Measurements from ENCODE around the gene DAND5. TPM values are rescaled to one million over a fixed set of nuclear protein-coding genes. Genes with fewer than 3 reads are reported as not detected.
"Not testable (repeated sequence)": the region's sequence is repeated elsewhere in the genome, so short reads cannot be mapped to it uniquely, and the experiment has no call there.

Gene DAND5
- total RNA-seq, 1 donor from 2014 or later: not detected

DNA sequence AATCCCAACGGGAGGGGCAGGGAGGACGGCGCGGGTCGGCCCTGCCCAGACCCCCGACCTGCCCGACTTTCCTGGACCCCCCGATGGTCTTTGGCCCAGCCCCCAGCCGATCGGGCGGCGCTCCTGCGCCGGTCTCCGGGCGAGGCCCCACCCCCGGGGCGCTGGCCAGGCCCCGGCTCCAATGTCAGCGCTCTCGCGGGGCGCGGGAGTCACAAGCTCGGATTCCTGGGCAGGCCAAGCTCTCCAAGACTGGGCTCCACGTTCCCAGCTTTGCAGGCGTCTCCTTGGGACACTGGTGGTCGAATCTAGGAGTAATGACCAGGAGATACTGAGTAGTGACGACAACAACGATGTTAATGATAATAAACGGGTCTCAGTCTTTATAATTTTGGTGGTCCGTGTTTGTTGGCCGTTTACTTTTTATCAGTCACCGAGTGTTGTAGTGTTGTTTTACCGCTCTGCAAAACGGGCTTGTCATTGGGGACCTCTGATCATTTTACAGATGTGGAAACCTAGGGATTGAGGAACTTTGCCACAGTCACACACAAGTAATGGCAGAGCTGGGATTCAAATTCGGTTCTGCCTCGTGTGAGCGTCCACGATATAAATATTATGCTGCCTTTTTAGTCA lies 23.2 kb upstream of the DAND5 start:
- DNase-seq: peak; percentile 85

GRCh38 chr19:12946731-12947496 lies 22.5 kb upstream of the DAND5 start:
- DNase-seq: no peak

DNA sequence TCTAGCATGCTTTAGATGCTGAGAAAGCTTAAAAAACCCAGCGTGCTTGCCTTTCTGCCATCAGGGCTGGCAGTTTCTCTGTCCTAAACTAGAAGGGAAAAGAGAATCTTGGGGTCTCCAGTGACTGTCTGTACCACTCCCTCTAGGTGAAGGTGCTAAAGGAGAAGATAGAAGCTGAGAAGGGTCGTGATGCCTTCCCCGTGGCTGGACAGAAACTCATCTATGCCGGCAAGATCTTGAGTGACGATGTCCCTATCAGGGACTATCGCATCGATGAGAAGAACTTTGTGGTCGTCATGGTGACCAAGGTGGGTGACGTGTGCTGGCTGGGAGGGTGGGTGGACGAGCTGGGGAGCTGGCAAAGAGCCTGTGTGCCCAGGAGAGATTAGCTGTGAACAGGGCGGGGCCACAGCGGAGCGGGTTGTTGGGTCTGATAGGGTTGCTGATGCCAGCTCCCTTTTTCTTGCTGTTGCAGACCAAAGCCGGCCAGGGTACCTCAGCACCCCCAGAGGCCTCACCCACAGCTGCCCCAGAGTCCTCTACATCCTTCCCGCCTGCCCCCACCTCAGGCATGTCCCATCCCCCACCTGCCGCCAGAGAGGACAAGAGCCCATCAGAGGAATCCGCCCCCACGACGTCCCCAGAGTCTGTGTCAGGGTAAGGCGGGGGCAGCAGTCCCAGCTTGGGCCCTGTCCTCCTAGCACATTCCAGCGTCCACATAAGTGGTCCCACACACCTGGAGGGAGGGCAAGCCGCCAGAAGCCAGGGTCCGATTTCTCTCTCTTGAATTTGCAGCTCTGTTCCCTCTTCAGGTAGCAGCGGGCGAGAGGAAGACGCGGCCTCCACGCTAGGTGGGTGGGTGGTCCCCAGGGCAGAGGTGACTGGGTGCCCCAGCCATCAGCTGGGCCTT lies 21.4 kb upstream of the DAND5 start:
- DNase-seq: peak; percentile 16

- no peak for DNase-seq
Observed at GRCh38 chr19:12948612-12949362, 20.6 kb upstream of the DAND5 start.

DNA sequence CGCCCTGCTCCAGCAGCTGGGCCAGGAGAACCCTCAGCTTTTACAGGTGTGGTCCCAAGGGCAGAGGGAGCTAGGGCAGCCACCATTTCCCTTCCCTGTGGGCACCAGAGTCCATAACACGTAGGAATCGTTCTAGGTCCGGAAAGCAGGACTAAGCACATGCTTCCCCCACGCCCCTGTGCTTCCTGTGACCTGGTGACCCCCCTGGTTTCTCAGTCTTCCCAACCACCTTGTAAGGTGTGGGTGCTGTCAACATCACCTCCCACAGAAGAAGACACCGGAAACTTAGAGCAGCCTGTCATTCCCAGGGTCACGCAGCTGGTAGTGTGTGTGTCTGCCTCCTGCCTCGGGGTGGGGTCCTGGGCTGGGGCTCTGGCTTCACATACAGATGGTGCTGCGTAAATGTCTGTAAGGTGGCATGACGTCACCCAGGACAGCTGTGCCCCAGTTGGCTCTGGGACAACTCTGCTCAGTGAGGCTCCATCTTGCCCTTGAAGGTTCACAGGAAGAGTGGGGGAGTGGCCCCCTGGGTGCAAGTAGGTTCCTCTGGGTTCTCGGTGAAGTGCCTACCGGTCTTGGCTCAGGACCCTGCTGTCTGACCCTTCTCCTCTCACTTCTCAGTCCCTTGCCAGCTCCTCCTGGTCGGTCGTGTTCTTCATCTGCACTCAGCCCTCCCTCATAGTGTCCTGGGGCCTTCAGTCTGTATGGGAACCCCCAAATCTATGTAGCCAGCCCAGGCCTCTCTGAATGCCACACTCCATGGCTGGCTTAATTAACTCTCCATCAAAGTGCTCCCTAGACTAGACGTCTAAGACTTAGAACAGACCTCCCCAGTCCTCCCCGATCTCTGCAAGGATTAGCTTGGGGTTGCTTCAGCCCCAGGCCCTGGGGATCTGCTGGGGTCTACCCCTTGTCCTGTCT lies 19.8 kb upstream of the DAND5 start:
- DNase-seq: peak; percentile 65

DNA sequence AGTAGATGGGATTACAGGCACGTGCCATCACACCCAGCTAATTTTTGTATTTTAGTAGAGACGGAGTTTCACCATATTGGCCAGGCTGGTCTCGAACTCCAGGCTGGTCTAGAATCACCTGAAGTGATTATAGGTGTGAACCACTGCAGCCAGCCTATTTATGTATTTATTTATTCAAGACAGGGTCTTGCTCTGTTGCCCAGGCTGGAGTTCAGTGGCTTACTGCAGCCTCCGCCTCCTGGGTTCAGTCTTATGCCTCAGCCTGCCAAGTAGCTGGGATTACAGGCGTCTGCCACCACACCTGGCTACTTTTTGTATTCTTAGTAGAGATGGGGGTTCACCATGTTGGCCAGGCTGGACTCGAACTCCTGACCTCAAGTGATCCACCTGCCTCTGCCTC lies 17.3 kb upstream of the DAND5 start:
- not testable (repeated sequence) for DNase-seq

DNA sequence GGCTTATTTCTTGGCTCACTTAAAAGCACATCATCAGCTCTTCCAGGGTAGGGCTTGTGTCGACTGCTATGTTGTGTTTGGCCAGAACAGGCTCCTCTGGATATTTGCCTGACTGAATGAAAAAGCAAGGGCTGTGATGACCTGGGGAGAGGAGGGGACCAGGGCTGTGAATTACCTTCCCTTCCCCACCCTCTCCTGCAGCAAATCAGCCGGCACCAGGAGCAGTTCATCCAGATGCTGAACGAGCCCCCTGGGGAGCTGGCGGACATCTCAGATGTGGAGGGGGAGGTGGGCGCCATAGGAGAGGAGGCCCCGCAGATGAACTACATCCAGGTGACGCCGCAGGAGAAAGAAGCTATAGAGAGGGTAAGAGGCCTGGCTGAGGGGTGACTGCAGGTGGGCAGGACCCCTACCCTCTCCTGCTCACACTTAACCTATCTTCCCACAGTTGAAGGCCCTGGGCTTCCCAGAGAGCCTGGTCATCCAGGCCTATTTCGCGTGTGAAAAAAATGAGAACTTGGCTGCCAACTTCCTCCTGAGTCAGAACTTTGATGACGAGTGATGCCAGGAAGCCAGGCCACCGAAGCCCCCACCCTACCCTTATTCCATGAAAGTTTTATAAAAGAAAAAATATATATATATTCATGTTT lies 16.8 kb upstream of the DAND5 start:
- DNase-seq: no peak

DNA sequence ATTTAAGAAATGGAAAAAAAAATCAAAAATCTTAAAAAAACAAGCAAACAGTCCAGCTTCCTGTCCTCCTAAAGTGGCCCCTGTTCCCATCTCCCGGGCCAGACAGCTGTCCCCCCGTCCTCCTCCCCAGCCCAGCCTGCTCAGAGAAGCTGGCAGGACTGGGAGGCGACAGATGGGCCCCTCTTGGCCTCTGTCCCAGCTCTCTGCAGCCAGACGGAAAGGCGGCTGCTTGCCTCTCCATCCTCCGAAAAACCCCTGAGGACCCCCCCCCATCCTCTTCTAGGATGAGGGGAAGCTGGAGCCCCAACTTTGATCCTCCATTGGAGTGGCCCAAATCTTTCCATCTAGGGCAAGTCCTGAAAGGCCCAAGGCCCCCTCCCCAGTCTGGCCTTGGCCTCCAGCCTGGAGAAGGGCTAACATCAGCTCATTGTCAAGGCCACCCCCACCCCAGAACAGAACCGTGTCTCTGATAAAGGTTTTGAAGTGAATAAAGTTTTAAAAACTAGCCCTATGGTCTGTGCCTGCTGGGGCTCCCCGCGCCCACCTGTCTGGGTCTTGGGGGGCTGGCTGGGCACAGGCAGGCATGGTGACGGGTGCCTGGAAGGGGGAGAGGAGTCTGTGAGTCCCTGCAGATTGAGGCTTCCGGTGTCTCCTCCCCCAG lies 16.1 kb upstream of the DAND5 start:
- peak; percentile 95 for DNase-seq

DNA sequence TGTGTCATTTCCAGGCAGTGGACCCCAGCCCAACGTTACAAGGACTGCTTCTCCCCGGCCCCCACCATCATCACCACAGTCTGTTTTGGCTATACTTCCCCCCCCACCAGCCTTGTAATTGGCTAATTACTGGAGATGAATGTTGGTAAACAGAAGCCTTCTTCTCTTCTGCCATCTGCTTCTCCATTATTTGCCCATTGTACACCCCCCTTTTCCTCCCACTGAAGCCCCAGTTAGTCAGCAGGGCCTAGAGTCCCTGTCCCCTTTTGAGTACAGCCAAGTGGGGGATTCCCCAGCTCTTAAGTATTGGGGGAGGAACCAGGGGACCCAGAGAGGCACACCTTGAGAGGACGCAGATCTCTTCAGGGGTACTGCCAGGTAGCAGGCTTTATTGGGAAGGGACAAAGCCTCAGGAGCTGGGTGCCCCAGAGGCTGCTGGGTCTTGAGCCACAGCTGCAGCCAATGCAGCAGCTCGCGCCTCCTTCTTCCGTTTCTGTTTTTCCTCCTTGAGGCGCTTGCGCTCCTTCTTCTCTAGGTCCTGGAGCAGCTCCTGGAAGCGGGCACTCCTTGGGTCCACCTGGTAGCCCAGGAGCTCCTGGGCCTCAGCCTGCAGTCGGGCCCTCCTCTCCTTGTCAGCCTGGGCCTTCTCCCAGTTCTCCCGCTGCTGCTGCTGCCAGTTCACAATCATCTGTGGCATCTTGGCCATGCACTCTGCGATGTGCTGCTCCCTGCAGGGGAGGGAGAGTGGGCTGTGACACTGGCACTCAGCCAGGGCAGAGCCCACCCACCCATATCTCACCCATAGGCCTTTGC lies 15.4 kb upstream of the DAND5 start:
- no peak for DNase-seq

DNA sequence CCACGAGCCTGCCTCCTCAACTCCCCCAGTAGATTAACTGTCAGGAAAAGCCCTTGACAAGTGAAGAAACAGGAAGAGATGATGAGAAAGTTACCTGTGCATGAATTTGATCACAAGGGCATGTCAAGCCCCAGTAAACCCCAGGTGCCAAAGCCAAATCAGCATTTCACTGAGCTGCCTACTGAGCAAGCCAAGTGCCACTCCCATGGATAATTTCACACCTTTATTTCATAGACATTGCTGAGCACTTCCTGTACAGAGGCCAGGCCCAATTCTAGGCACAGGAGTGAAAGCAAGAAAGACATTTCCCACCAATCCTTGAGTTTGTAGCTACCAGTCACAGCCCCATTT lies 14.8 kb upstream of the DAND5 start:
- no peak for DNase-seq

DNA sequence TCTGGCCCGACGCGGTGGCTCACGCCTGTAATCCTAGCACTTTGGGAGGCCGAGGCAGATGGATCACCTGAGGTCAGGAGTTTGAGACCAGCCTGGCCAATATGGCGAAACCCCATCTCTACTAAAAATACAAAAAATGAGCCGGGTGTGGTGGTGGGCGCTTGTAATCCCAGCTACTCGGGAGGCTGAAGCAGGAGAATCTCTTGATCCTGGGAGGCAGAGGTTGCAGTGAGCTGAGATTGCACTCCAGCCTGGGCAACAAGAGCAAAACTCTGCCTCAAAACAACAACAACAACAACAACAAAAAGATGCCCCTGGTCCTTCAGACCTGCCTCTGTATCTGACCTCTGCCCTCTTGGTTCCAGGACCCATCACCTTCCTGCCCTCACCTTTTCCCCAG lies 13.8 kb upstream of the DAND5 start:
- DNase-seq: not testable (repeated sequence)

- DNase-seq: no peak
Observed at GRCh38 chr19:12955996-12956395, 13.4 kb upstream of the DAND5 start.

- peak; percentile 86 for DNase-seq
Observed at GRCh38 chr19:12956446-12957388, 12.7 kb upstream of the DAND5 start, which contains the start of gene GADD45GIP1. Gene GADD45GIP1 (minus strand): TSS chr19:12957223. CDS start chr19:12957212, 11 bp downstream.

- DNase-seq: not testable (repeated sequence)
Observed at GRCh38 chr19:12957389-12957952, 11.9 kb upstream of the DAND5 start.

- no peak for DNase-seq
Observed at GRCh38 chr19:12959481-12959880, 9.9 kb upstream of the DAND5 start.

GRCh38 chr19:12965017-12965811 lies 4.2 kb upstream of the DAND5 start:
- peak; percentile 82 for DNase-seq

DNA sequence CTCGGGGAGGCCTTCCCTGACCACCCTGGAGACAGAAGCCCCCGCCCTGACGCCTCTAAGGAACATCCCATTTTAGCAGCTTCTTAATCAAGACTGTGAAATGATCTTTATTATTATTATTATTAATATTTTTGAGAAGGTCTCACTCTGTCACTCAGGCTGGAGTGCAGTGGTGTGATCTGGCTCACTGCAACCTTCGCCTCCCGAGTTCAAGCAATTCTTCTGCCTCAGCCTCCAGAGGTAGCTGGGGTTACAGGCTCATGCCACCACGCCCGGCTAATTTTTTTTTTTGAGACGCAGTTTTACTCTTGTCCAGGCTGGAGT lies 3.6 kb upstream of the DAND5 start:
- DNase-seq: no peak

Data from tongue (tissue), 2 donors.